GM19099 (cell line): Measurements from ENCODE around the gene ACKR3.

Source experiments
- POLR2A ChIP-seq: IDR thresholded peaks from 3 replicates; pipeline ENCODE4 v1.6.1; 2011; ENCODE audit warnings: low read depth; ENCODE audit not compliant: insufficient read length; ENCODE audit errors: extremely low read depth

Gene ACKR3

DNA sequence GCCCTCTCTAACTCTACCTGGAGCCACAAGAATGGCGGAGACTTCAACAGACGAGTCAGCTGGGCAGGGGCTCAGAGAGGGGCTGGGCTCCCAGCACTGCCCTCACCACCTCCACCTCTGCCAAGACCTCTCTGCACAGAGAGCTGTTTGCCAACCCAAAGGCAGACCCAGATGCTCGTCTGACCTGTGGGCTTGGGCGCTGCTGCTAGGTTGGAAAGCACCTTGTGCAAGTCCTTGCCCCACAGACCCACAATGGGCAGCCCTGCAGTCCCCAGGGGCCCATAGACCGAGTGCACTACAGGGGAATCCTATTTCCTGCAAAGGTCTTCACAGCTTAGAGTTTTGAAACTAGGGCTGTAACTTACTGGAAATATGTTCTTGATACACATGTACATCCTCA, 13.3 kb downstream of the ACKR3 start:
- TF ChIP-seq POLR2A = no peak

DNA sequence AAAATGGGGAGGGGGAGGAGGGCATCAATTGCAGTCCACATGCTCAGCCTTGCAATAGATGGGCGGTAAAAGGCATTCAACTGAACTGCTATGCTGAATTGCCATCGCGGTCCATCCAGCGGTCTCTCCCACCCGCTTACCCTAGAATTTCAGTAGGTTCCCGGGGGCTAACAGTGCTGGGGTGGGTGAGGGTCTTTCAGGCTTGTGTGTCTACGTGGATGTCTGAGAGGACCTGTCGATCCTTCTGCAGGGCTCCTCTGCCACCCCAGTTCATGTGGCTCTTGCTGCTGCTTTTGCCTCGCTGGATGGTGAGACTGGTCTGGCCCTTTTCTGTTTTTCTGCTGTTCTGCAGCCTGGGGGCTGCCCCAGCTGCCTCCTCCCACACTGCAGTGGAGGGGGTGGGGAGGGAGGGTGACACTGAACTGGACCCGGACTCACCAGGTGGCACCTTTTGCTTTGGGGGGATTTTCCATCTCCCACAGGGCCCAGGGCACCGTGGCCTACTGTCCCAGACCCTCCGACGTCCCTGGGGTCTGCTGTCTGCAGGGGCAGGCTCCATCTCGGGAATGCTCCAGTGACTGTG, 14.1 kb downstream of the ACKR3 start:
- TF ChIP-seq POLR2A = no peak

DNA sequence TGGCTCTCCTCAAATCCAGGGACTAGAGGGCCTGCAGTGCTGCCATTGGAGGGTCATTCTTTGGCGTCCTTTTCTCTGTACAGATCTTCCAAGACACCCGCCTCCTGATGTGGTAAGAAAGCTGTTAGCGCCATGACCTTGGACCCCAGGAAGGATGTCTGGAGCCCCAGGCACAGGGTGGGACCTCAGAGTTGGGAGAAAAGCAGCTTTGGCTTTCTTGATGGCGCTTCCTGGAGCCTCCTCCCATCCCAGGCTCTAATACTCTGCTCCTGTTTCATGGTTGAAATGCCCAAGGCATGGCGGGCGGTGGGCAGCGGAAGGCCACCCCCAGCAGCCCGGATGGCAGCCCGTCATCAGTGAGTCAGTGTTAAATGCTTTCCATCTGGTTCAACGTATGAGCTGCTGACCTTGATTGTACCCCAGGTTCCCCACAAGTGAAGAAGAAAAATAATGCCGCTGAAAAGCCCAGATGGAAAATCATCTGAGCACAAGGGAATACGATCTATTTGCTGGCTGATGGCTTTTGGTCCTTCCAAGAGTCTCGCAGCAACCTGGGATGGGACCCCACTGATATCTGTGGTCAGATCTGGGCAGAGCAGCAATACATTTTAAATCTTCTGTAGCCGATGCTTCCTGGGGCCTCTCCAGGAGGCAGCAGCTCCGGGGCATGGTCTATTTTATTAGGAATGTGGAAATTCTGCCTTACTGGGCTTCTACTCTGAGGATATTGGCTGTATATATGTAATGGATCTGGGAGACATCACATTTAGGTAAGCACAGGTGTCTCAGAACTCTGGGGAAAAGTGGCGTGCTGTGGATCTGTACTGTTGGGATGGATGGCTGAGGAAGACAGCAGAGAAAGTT, 15.1 kb downstream of the ACKR3 start:
- no peak for TF ChIP-seq POLR2A

DNA sequence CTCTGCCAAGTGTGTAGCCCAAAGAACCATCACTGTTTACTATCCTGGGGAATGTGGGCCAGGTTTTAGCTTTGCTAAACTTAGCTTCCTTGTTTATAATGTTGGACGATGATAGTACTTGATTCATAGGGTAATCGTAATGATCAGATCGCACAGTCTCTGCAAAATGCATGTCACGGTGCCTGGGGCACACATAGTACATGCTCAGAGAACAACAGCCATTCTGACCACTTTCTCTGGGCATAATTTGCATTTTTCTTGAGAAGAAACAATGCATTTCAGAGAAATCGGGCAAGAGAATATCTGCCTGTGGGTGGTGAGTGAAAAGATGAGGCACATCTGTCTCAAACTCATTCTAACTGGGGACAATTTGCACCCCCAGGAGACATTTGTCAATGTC, 16.3 kb downstream of the ACKR3 start:
- no peak for TF ChIP-seq POLR2A

DNA sequence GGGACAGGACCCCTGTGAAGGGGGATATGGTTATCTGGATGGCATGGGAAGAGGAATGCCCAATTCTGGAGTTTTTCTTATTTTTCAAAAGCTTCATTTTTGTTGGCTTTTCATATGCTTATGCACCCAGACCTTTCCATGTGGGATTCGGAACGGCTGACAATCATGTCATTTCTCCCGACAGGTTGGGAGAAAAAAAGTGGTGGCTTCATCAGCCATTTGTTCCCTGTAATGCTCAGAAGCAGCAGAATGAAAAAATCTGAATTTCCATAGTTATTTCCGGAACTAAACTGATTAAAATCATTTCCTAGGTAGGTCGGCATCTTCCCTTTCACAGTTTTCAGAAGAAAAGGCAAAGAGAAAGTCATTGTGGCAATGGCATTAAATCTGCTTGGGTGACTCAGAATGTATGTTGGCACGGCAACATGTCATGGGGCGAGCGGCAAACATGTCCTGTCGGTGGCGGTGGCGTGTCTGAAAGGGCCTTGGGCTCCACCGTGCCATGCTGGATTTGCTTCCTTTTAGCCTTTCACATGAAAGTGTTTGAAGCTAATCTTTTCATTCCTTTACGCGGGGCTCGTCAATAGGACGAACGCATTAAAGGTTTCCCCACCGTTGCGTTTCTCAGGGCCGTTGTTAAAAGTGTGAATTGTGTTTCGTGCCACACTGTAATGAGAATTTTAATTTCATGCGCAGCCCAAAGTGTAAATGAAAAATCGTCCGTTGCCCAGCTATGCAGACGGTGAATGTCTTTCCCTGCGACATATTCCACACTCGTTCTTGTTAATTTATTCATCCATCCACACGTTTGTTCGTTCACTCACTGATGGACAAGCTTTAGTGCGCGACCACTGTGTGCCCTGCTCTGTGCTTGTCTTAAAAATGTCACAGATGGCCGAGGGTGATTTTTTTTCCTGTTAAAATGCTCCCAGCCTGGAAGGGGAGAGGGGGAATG, 18.5 kb downstream of the ACKR3 start:
- TF ChIP-seq POLR2A = no peak

DNA sequence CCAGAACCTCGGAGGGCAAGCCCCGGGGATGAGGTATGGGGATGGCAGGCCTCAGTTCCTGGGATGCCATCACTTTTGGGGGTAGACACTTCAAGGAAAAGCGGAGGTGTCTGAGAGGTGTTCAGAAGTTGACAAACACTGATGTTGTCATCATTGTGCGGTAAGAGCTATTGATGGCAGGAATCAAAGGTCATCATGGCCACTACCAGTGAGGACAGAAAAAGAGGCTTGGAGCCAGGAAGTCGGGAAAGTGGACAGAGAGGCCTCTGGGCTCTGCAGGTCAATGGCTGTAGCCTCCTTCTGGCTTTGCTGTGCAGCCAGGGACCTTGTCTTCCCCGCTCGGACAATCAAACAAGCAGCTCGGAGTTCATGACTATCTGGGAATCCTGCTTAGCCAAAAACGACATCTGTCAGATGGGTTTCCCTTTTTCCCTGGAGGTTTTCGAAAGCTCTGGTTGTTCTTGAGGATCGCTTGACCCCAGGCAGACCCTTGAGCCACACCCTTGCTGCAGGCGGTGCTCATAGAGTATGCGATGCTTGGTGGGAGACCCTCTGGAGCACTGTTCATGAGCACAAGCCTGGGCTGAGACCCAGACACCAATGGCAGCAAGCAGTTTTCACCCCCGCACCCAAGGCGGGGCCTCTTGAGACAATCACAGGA, 19.4 kb downstream of the ACKR3 start:
- no peak for TF ChIP-seq POLR2A

DNA sequence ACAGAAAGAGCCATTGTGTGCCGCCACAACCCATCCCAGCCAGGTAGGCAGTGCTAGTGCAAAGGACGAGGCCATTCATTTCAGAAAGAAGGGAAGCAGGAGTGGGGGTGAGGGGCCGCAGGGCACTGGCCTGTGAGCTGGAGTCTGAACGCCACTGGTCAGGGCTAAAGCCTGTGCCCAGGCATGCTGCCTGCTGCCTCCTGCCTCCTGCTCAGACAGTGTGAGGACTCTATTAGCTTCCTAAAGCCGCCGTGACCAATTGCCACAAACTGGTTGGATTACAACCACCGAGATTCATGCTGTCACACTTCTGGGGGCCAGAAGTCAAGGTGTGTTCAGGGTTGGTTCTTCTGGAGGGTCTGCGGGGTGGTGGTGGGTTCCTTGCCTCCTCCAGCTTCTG, 21.2 kb downstream of the ACKR3 start:
- no peak for TF ChIP-seq POLR2A

DNA sequence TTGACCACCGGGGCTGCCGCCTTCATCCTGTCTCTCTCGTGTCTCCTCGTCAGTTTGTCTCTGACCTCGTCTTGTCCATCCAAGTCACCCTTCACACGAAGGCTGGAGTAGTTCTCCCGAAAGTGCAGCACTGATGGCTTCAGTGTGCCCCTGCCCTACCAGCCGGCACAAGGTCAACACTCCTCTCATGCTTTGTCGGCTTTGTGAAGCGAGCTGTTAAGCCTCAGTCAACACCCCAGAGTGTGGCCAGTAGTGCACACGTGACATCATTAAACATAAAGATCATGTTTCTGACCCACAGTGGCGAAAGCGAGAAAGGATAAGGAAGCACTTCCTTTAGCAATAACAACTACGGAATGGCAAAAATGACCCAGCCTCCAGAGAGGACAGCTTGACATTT, 23.2 kb downstream of the ACKR3 start:
- TF ChIP-seq POLR2A = no peak

DNA sequence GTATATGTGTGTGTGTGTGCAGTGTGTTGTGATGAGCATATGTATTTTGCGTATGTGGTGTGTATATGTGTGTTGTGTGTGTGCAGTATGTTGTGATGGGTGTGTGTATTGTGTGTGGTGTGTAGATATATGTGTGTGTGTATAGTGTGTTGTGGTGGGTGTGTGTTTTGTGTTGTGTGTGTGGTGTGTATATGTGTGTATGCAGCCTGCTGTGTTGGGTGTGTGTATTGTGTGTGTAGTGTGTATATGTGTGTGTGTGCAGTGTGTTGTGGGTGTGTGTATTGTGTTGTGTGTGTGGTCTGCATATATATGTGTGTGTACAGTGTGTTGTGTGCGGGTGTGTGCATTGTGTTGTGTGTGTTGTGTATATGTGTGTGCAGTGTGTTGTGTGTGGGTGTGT, 23.9 kb downstream of the ACKR3 start:
- no peak for TF ChIP-seq POLR2A

DNA sequence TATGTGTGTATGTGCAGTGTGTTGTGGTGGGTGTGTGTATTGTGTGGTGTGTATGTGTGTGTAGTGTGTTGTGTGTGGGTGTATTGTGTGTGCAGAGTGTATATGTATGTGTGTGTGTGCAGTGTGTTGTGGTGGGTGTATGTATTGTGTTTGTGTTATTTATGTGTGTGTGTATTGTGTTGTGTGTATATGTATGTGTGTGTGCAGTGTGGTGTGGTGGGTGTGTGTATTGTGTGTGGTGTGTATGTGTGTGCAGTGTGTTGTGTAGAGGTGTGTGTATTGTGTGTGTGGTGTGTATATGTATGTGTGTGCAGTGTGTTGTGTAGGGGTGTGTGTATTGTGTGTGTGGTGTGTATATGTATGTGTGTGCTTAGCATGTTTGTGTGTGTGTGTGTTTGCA, 24.3 kb downstream of the ACKR3 start:
- no peak for TF ChIP-seq POLR2A

DNA sequence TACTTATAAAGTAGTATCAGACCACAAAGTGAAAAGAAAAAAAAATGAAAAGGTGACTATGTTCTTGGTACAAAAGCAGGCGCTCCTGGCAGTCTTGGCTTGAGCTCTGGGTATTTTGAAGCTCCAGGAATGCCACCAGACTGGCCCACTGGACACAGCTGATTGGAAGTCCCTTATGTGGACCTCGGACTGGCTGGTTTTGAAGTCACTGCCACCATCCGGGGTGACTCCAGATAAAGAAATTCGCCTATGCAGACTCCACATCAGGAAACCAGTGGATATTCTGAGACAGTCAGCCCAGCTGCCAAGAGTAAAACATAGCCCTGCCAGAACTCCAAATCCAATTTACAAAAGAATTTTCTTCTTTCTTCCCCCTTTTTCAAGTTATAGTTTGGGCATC, 28.0 kb downstream of the ACKR3 start:
- TF ChIP-seq POLR2A = no peak

DNA sequence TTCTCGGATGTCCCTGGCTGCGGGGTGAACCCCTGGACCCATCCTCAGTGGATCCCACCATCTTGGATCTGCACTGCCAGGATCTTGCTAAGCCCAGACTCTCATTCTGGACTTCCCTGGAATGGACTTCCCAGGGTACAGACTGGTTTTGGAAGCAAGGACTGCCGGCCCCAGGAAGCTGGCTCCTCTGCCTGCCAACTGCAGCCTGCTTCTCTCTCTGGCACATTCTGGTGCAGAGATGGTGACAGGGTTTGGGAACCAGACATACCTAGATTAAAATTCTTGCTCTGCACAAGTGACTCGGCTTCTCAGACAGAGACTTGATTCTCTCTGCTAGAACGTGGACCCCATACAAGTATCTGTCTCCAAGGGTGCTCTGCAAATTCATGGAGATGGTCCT, 29.4 kb downstream of the ACKR3 start:
- no peak for TF ChIP-seq POLR2A

DNA sequence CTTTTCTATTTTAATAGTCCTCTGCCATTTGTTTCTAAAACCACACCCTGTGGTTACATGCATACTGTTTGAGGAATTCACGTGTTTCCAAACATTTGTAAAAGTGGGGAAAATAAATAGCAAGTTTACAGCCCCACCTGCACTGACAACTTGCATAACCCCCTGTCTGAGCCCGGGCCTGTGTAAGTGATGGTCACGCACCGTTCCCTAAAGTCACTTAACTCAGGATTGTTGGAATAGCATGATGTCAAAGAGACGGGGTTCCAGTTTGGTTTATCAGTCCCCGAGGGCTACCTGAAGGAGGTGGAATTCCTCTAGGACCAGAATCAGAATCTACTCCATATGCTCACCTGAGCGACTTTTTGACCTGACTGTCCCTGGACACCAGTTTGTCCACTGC, 30.5 kb downstream of the ACKR3 start:
- no peak for TF ChIP-seq POLR2A

DNA sequence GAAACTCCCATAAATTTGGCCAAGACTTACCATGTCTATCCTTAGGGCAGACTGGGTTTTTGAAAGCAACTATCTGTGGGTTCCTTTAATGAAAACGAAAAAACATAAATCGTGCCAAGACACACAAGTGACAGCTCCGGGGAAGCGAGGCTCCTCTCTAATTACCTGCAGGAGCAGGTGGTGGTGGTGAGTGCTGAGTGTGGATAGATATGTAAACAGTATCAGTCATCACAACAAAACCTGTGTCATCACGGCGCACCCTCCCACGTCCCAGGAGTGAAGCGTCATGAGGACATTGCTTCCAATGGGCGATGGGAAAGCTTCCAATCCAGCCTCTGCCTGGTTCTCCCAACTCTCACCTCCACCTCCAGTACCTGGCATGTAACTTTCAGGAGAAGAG, 31.3 kb downstream of the ACKR3 start:
- no peak for TF ChIP-seq POLR2A
